AG10803 (cell line): Measurements from ENCODE around the gene MDM2.
"Not testable (repeated sequence)": the region's sequence is repeated elsewhere in the genome, so short reads cannot be mapped to it uniquely, and the experiment has no call there.

Source experiments
- DNase-seq: peaks from one replicate; pipeline ENCODE4 v3.0.0; 2010; ENCODE audit warnings: low read depth
- H3K4me3 ChIP-seq: 2 replicates; pipeline ENCODE4 v1.5.1; 2011; ENCODE audit warnings: mild to moderate bottlenecking, low read length, control low read depth
- TF ChIP-seq, protein P1 (sequence below): conservative IDR thresholded peaks from 2 replicates; pipeline ENCODE4 v1.5.1; 2011; ENCODE audit warnings: mild to moderate bottlenecking, low read length, control low read depth, inconsistent platforms

Gene MDM2

DNA sequence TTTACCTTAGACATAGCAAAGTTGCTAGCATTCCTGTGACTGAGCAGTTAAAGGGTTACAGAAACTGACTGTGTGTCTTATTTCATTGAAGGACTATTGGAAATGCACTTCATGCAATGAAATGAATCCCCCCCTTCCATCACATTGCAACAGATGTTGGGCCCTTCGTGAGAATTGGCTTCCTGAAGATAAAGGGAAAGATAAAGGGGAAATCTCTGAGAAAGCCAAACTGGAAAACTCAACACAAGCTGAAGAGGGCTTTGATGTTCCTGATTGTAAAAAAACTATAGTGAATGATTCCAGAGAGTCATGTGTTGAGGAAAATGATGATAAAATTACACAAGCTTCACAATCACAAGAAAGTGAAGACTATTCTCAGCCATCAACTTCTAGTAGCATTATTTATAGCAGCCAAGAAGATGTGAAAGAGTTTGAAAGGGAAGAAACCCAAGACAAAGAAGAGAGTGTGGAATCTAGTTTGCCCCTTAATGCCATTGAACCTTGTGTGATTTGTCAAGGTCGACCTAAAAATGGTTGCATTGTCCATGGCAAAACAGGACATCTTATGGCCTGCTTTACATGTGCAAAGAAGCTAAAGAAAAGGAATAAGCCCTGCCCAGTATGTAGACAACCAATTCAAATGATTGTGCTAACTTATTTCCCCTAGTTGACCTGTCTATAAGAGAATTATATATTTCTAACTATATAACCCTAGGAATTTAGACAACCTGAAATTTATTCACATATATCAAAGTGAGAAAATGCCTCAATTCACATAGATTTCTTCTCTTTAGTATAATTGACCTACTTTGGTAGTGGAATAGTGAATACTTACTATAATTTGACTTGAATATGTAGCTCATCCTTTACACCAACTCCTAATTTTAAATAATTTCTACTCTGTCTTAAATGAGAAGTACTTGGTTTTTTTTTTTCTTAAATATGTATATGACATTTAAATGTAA lies 31.5 kb downstream of the MDM2 start:
- TF ChIP-seq, protein P1, sequence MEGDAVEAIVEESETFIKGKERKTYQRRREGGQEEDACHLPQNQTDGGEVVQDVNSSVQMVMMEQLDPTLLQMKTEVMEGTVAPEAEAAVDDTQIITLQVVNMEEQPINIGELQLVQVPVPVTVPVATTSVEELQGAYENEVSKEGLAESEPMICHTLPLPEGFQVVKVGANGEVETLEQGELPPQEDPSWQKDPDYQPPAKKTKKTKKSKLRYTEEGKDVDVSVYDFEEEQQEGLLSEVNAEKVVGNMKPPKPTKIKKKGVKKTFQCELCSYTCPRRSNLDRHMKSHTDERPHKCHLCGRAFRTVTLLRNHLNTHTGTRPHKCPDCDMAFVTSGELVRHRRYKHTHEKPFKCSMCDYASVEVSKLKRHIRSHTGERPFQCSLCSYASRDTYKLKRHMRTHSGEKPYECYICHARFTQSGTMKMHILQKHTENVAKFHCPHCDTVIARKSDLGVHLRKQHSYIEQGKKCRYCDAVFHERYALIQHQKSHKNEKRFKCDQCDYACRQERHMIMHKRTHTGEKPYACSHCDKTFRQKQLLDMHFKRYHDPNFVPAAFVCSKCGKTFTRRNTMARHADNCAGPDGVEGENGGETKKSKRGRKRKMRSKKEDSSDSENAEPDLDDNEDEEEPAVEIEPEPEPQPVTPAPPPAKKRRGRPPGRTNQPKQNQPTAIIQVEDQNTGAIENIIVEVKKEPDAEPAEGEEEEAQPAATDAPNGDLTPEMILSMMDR: no peak
- no peak for DNase-seq
- H3K4me3 ChIP-seq: no peak overlapping the region

DNA sequence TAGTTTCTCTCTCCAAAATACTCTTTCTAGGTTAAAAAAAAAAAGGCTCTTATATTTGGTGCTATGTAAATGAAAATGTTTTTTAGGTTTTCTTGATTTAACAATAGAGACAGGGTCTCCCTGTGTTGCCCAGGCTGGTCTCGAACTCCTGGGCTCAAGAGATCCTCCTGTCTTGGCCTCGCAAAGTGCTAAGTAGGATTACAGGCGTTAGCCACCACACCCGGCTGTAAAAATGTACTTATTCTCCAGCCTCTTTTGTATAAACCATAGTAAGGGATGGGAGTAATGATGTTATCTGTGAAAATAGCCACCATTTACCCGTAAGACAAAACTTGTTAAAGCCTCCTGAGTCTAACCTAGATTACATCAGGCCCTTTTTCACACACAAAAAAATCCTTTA lies 33.2 kb downstream of the MDM2 start:
- DNase-seq, H3K4me3 ChIP-seq: not testable (repeated sequence)

- H3K4me3 ChIP-seq: no peak overlapping the region
- TF ChIP-seq, protein P1: no peak
- DNase-seq: no peak
Observed at GRCh38 chr12:68841717-68842116, 33.7 kb downstream of the MDM2 start.

DNA sequence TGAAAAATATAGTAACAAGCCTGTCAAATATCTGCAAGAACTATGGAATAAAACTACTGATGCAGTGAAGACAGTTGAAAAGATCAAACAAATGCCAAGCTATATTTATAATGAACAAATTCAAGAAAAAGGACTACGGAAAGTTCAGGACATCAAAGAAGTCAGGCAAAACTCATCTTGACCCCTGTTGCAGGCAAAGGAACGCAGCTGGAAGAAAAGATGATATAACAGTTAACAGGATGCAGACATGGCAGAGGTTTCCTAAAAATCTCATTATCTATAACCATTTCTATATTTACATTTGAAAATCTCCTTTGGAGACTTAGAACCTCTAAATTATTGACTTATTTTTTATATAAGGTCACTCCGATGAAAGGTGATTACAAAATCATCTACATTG lies 34.1 kb downstream of the MDM2 start:
- TF ChIP-seq, protein P1: no peak
- H3K4me3 ChIP-seq: no peak overlapping the region
- no peak for DNase-seq

DNA sequence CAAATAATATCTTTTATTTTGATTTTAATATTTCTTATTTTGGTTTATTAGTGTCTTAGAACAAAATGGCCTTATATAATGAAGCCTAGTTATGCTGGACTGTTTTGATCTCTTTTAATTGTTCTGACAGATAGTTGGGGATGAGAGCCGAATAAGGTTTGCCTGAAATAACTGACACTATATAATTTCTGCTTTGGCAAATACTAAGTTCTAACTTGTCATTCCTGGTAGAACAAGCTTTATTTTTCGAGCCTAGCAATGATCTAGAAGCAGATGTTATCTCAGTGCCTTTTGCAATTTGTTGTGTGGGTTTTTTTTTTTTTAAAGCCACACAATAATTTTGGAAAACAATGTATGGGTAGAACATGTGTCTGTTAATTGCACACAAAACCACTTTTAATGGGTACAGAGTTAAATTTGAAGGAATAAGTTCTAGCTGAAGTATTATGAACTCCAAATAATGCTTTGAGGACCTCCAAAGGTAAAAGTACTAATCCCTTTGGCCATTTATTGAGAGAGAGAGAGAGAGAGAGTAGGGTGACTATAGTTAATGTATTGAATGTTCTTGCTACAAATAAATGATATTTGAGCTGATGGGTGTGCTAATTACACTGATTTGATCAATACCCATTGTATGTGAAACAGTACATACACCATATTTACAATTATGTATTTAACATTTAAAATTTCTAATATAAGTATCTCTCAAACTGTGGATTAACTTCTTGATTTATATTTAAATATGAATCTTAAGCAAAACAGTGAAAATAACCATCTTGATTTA lies 35.0 kb downstream of the MDM2 start:
- DNase-seq: no peak
- TF ChIP-seq, protein P1: no peak
- H3K4me3 ChIP-seq: no peak overlapping the region

GRCh38 chr12:68844318-68844745 lies 36.4 kb downstream of the MDM2 start:
- TF ChIP-seq, protein P1: no peak
- no peak overlapping the region for H3K4me3 ChIP-seq
- DNase-seq: no peak

DNA sequence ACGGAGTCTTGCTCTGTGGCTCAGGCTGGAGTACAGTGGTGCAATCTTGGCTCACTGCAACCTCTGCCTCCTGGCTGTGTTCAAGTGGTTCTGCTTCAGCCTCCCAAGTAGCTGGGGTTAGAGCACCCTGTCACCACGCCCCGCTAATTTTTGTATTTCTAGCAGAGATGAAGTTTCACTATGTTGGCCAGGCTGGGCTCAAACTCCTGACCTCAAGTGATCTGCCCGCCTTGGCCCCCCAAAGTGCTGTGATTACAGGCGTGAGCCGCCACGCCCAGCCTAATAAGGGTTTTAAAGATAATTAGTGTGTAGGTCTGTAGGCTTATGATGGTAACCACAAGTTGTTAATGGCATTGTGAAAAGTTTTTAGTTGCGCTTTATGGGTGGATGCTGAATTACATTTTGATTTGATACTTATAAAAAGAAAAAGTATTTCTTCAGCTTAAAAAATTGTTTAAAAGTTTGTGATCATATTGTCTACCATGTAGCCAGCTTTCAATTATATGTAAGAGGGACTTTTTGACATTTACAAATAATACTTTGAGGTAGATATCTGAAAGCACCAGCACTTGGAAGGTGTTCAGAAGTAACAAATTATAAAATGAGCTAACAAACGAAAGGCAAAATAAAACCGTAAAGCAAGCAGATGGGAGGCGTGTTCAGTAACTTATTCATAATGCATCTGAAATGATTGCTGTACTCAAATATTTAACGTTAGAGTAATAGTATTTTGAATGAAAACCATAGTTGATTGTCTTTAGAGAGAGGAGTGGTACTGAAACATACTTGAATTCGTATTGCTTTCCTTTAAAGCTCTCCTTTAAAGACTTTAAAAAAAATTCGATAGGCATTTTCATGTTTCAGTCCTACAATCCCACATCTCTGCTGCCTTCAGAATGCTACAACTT lies 37.1 kb downstream of the MDM2 start:
- DNase-seq: no peak
- H3K4me3 ChIP-seq: no peak overlapping the region
- TF ChIP-seq, protein P1: no peak
